ENCODE data around the gene YWHAQ. TPM values are rescaled to one million over a fixed set of nuclear protein-coding genes. Genes with fewer than 3 reads are reported as not detected.
A peak's percentile ranks its signal among the peaks of the same experiment; 100 is the strongest.

The YWHAQ gene
- total RNA-seq, 1 experiment from 2014 or later, result 307 TPM

- intact Hi-C loops (cut with micrococcal nuclease; ENCODE audit: unreplicated experiment), result no loop called here
- BruUV-seq (replicated peaks), result no TSS peak
- peaks cover 17% of the 10 kb centered on the region for H3K4me1 Mint-ChIP-seq (ENCODE audit: low read depth, unreplicated experiment)
- no peak for DNase-seq
- CTCF ChIA-PET, result no interaction called here
- H3K4me3 Mint-ChIP-seq (ENCODE audit: low read depth, unreplicated experiment), result no peak overlapping the region
- H3K27me3 Mint-ChIP-seq (ENCODE audit: unreplicated experiment), result no peaks in the 10 kb centered on the region
- no peak for TF ChIP-seq CTCF (IDR thresholded peaks at IDR 0.05; ENCODE audit: unreplicated experiment)
- no peak overlapping the region for H3K27ac Mint-ChIP-seq (ENCODE audit: unreplicated experiment)
- no peaks in the 10 kb centered on the region for H3K36me3 Mint-ChIP-seq (ENCODE audit: insufficient read depth, unreplicated experiment)
- no peaks in the 10 kb centered on the region for H3K9me3 Mint-ChIP-seq (ENCODE audit: low read depth, unreplicated experiment)
Observed at GRCh38 chr2:9543557-9543956, 87.2 kb downstream of the YWHAQ start.

- Mint-ChIP-seq H3K36me3 (ENCODE audit: insufficient read depth, unreplicated experiment) (peaks cover 12% of the 10 kb centered on the region), H3K27ac (ENCODE audit: unreplicated experiment) (no peak overlapping the region), H3K9me3 (ENCODE audit: low read depth, unreplicated experiment) (no peaks in the 10 kb centered on the region), H3K4me1 (ENCODE audit: low read depth, unreplicated experiment) (peaks cover 18% of the 10 kb centered on the region), H3K27me3 (ENCODE audit: unreplicated experiment) (no peaks in the 10 kb centered on the region), H3K4me3 (ENCODE audit: low read depth, unreplicated experiment) (no peak overlapping the region)
- intact Hi-C loops (cut with micrococcal nuclease; ENCODE audit: unreplicated experiment), result no loop called here
- CTCF ChIA-PET, result interaction anchor here (0.6 kb wide), 1 partner anchor 20 kb away, joined by 3 read pairs; no protein-coding TSS in a partner anchor
- no TSS peak for BruUV-seq (replicated peaks)
- no peak for DNase-seq
- no peak for TF ChIP-seq CTCF (IDR thresholded peaks at IDR 0.05; ENCODE audit: unreplicated experiment)
Observed at GRCh38 chr2:9539531-9539930, 91.3 kb downstream of the YWHAQ start.

GRCh38 chr2:9538000-9538507 is 92.7 kb downstream of the YWHAQ start:
- Mint-ChIP-seq H3K4me1 (ENCODE audit: low read depth, unreplicated experiment) (peaks cover 18% of the 10 kb centered on the region), H3K9me3 (ENCODE audit: low read depth, unreplicated experiment) (no peaks in the 10 kb centered on the region), H3K27me3 (ENCODE audit: unreplicated experiment) (no peaks in the 10 kb centered on the region), H3K27ac (ENCODE audit: unreplicated experiment) (peak overlapping the region; percentile 33), H3K4me3 (ENCODE audit: low read depth, unreplicated experiment) (no peak overlapping the region), H3K36me3 (ENCODE audit: insufficient read depth, unreplicated experiment) (peaks cover 15% of the 10 kb centered on the region)
- no TSS peak for BruUV-seq (replicated peaks)
- intact Hi-C loops (cut with micrococcal nuclease; ENCODE audit: unreplicated experiment), result no loop called here
- TF ChIP-seq CTCF (IDR thresholded peaks at IDR 0.05; ENCODE audit: unreplicated experiment), result no peak
- no peak for DNase-seq
- CTCF ChIA-PET, result no interaction called here

- CTCF ChIA-PET, result interaction anchor here (0.6 kb wide), 2 partner anchors 107 to 234 kb away, joined by 3 to 9 read pairs; no protein-coding TSS in a partner anchor
- peaks cover 18% of the 10 kb centered on the region for H3K4me1 Mint-ChIP-seq (ENCODE audit: low read depth, unreplicated experiment)
- H3K27me3 Mint-ChIP-seq (ENCODE audit: unreplicated experiment), result no peaks in the 10 kb centered on the region
- peak overlapping the region; percentile 66 for H3K27ac Mint-ChIP-seq (ENCODE audit: unreplicated experiment)
- no peak for TF ChIP-seq CTCF (IDR thresholded peaks at IDR 0.05; ENCODE audit: unreplicated experiment)
- DNase-seq, result peak; percentile 21
- no peaks in the 10 kb centered on the region for H3K9me3 Mint-ChIP-seq (ENCODE audit: low read depth, unreplicated experiment)
- no TSS peak for BruUV-seq (replicated peaks)
- H3K4me3 Mint-ChIP-seq (ENCODE audit: low read depth, unreplicated experiment), result peak overlapping the region; percentile 55
- intact Hi-C loops (cut with micrococcal nuclease; ENCODE audit: unreplicated experiment), result no loop called here
- H3K36me3 Mint-ChIP-seq (ENCODE audit: insufficient read depth, unreplicated experiment), result peaks cover 24% of the 10 kb centered on the region
Observed at GRCh38 chr2:9536504-9536903, 94.3 kb downstream of the YWHAQ start.
